HEK293 (cell line): Measurements from ENCODE around the gene LYL1.
A peak's percentile ranks its signal among the peaks of the same experiment; 100 is the strongest.

Source experiments
- CTCF ChIA-PET: fragments of 350-600 bp; formaldehyde crosslinking; extraction: SDS; loops from one replicate; lab custom pipeline; 2021; ENCODE audit warnings: antibody characterized with exemption; lab: Yijun Ruan, JAX
- POLR2A ChIA-PET: fragments of 300-600 bp; formaldehyde crosslinking; extraction: SDS; loops from one replicate; lab custom pipeline; 2020; ENCODE audit warnings: antibody characterized with exemption, inconsistent platforms; lab: Yijun Ruan, JAX
- H3K27ac ChIP-seq: fragments of 200-500 bp; sonication (Bioruptor generic); 2 replicates; pipeline ENCODE4 v1.5.1; 2014; ENCODE audit warnings: low read depth, low read length, control low read depth, inconsistent platforms; ENCODE audit errors: extremely low read depth
- H3K36me3 ChIP-seq, 2 experiments: fragments of 200-500 bp in 1 of 2; sonication (Bioruptor generic) in 1 of 2; 1 replicate in 1 of 2; 2 replicates in 1 of 2; pipeline ENCODE4 v1.5.1; 2014 to 2017; ENCODE audit warnings: inconsistent platforms in 2 of 2, low read length in 2 of 2; ENCODE audit not compliant: control insufficient read depth in 2 of 2, insufficient read depth in 1 of 2
- H3K4me1 ChIP-seq: fragments of 200-500 bp; sonication (Bioruptor generic); 2 replicates; pipeline ENCODE4 v1.5.1; 2014; ENCODE audit warnings: mild to moderate bottlenecking, low read length, inconsistent platforms; ENCODE audit not compliant: control insufficient read depth, insufficient read depth
- H3K4me3 ChIP-seq: 2 replicates; pipeline ENCODE4 v1.5.1; 2011; ENCODE audit warnings: low read depth, mild to moderate bottlenecking, control low read depth, low read length, moderate library complexity
- H3K9me3 ChIP-seq: fragments of 200-500 bp; sonication (Bioruptor generic); 2 replicates; pipeline ENCODE4 v1.5.1; 2014; ENCODE audit warnings: low read depth, low read length, inconsistent platforms; ENCODE audit not compliant: control insufficient read depth, insufficient read depth
- ATF2 ChIP-seq: fragments of 450-650 bp; formaldehyde crosslinking; IDR thresholded peaks from 2 replicates; pipeline ENCODE4 v1.5.1; 2016; ENCODE audit warnings: missing biosample characterization, missing genetic modification characterization, low read depth
- BCL11A ChIP-seq: fragments of 450-650 bp; formaldehyde crosslinking; IDR thresholded peaks from 2 replicates; pipeline ENCODE4 v1.5.1; 2016; ENCODE audit warnings: low read depth, missing biosample characterization, missing genetic modification characterization
- EGR2 ChIP-seq: fragments of 450-650 bp; formaldehyde crosslinking; IDR thresholded peaks from 2 replicates; pipeline ENCODE4 v1.5.1; 2016; ENCODE audit warnings: low read depth, missing biosample characterization, missing genetic modification characterization
- PRDM10 ChIP-seq: fragments of 450-650 bp; formaldehyde crosslinking; IDR thresholded peaks from 2 replicates; pipeline ENCODE4 v1.5.1; 2016; ENCODE audit warnings: missing biosample characterization, missing genetic modification characterization
- SALL2 ChIP-seq: fragments of 450-650 bp; formaldehyde crosslinking; IDR thresholded peaks from 2 replicates; pipeline ENCODE4 v1.5.0; 2017; ENCODE audit warnings: missing biosample characterization, mild to moderate bottlenecking, missing genetic modification characterization, borderline replicate concordance
- ZFHX2 ChIP-seq: fragments of 450-650 bp; formaldehyde crosslinking; conservative IDR thresholded peaks from 2 replicates; pipeline ENCODE4 v1.5.1; 2016; ENCODE audit warnings: missing biosample characterization, missing genetic modification characterization
- ZFP41 ChIP-seq: fragments of 450-650 bp; formaldehyde crosslinking; IDR thresholded peaks from 2 replicates; pipeline ENCODE4 v1.5.1; 2016; ENCODE audit warnings: missing biosample characterization, missing genetic modification characterization, borderline replicate concordance
- ZIC2 ChIP-seq: fragments of 450-650 bp; formaldehyde crosslinking; IDR thresholded peaks from 2 replicates; pipeline ENCODE4 v1.5.1; 2016; ENCODE audit warnings: missing biosample characterization, missing genetic modification characterization
- ZNF223 ChIP-seq: fragments of 450-650 bp; formaldehyde crosslinking; IDR thresholded peaks from 2 replicates; pipeline ENCODE4 v1.5.1; 2016; ENCODE audit warnings: missing biosample characterization, missing genetic modification characterization
- ZNF398 ChIP-seq: fragments of 450-650 bp; formaldehyde crosslinking; IDR thresholded peaks from 2 replicates; pipeline ENCODE4 v1.5.1; 2017; ENCODE audit warnings: missing biosample characterization, missing genetic modification characterization
- ZNF514 ChIP-seq: fragments of 450-650 bp; formaldehyde crosslinking; IDR thresholded peaks from 2 replicates; pipeline ENCODE4 v1.5.1; 2016; ENCODE audit warnings: missing biosample characterization, missing genetic modification characterization
- ZNF521 ChIP-seq: fragments of 450-650 bp; formaldehyde crosslinking; IDR thresholded peaks from 2 replicates; pipeline ENCODE4 v1.5.1; 2017; ENCODE audit warnings: missing biosample characterization, mild to moderate bottlenecking, missing genetic modification characterization
- ZNF747 ChIP-seq: fragments of 450-650 bp; formaldehyde crosslinking; IDR thresholded peaks from 2 replicates; pipeline ENCODE4 v1.5.1; 2016; ENCODE audit warnings: missing biosample characterization, missing genetic modification characterization
- ZSCAN16 ChIP-seq: fragments of 450-650 bp; formaldehyde crosslinking; IDR thresholded peaks from 2 replicates; pipeline ENCODE4 v1.5.1; 2016; ENCODE audit warnings: missing biosample characterization, missing genetic modification characterization
- TF ChIP-seq, protein P1 (sequence below): fragments of 450-650 bp; formaldehyde crosslinking; IDR thresholded peaks from 2 replicates; pipeline ENCODE4 v1.5.1; 2016; ENCODE audit warnings: missing biosample characterization, missing genetic modification characterization
- TF ChIP-seq, protein P2 (sequence below): fragments of 450-650 bp; formaldehyde crosslinking; IDR thresholded peaks from 2 replicates; pipeline ENCODE4 v1.5.1; 2017; ENCODE audit warnings: missing biosample characterization, mild to moderate bottlenecking, missing genetic modification characterization, moderate library complexity

The LYL1 gene

GRCh38 chr19:13078381-13078780 lies 24.3 kb downstream of the LYL1 start:
- TF ChIP-seq ZNF223 (tag by site-specific recombination) (no peak), ZNF398 (peak; percentile 10; the same call in 1 of the 2 replicates), ZNF747 (tag by site-specific recombination) (no peak), ZFP41 (tag by site-specific recombination) (no peak), ZNF521 (tag by site-specific recombination) (no peak), ATF2 (tag by site-specific recombination) (no peak), SALL2 (tag by site-specific recombination) (no peak)
- ChIA-PET CTCF (interaction anchor here (1.0 to 4.7 kb wide), 8 partner anchors 10 to 113 kb away, joined by 3 to 33 read pairs (median 6); no protein-coding TSS in a partner anchor), POLR2A (interaction anchor here (2.1 kb wide), 1 partner anchor 18 kb away, joined by 6 read pairs; no protein-coding TSS in a partner anchor)
- Histone ChIP-seq H3K4me3 (no peak overlapping the region), H3K36me3 (no peaks in the 10 kb centered on the region; a peak in 1 of 3 replicates), H3K4me1 (peaks cover 14% of the 10 kb centered on the region), H3K27ac (peak overlapping the region; percentile 64; the same call in 1 of the 2 replicates), H3K9me3 (no peaks in the 10 kb centered on the region)

- TF ChIP-seq ZIC2 (tag by site-specific recombination): peak; percentile 69
- TF ChIP-seq BCL11A: no peak
- ChIA-PET CTCF (interaction anchor here (1.2 to 4.7 kb wide), 2 partner anchors 9 to 15 kb away, joined by 6 to 33 read pairs; no protein-coding TSS in a partner anchor), POLR2A (no interaction called here)
- Histone ChIP-seq H3K4me3 (no peak overlapping the region), H3K9me3 (no peaks in the 10 kb centered on the region), H3K4me1 (peaks cover 14% of the 10 kb centered on the region), H3K27ac (no peak overlapping the region), H3K36me3 (no peaks in the 10 kb centered on the region; a peak in 1 of 3 replicates)
Observed at GRCh38 chr19:13077240-13077639, 25.4 kb downstream of the LYL1 start.

- H3K9me3 ChIP-seq: no peaks in the 10 kb centered on the region
- ChIA-PET CTCF (interaction anchor here (0.7 to 4.7 kb wide), 2 partner anchors 15 to 118 kb away, joined by 3 to 33 read pairs; no protein-coding TSS in a partner anchor), POLR2A (no interaction called here)
- no peak for TF ChIP-seq ZNF514 (tag by site-specific recombination)
- no peak for TF ChIP-seq ZSCAN16 (tag by site-specific recombination)
- H3K36me3 ChIP-seq: no peaks in the 10 kb centered on the region; a peak in 1 of 3 replicates
- H3K4me3 ChIP-seq: no peak overlapping the region
- peaks cover 14% of the 10 kb centered on the region for H3K4me1 ChIP-seq
- H3K27ac ChIP-seq: no peak overlapping the region
Observed at GRCh38 chr19:13076787-13077186, 25.9 kb downstream of the LYL1 start.

DNA sequence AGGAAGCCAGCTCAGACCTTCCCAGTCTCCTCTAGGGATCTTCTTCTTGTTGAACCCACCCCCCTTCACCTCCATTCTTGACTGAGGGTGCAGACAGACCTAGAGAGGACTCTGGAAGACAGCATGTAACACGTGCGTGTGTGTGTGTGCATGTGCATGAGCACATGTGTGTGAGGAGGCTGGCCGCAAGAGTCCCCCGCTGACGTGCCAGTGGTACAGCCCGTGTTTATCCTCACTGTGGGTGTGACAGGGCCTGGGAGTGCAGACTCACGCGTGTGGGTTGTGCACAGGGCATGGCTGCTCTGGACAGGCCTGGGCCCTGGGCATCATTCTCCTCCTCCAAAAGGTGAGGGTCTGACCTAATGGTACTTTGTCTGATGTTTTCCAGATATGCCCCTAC lies 26.3 kb downstream of the LYL1 start:
- POLR2A ChIA-PET: no interaction called here
- H3K9me3 ChIP-seq: no peaks in the 10 kb centered on the region
- no peak overlapping the region for H3K27ac ChIP-seq
- peaks cover 14% of the 10 kb centered on the region for H3K4me1 ChIP-seq
- no peaks in the 10 kb centered on the region; a peak in 1 of 3 replicates for H3K36me3 ChIP-seq
- CTCF ChIA-PET: interaction anchor here (0.7 to 7.3 kb wide), 3 partner anchors 14 to 117 kb away, joined by 3 to 57 read pairs (median 33); no protein-coding TSS in a partner anchor
- TF ChIP-seq ZNF521 (tag by site-specific recombination): no peak
- TF ChIP-seq, protein P1, sequence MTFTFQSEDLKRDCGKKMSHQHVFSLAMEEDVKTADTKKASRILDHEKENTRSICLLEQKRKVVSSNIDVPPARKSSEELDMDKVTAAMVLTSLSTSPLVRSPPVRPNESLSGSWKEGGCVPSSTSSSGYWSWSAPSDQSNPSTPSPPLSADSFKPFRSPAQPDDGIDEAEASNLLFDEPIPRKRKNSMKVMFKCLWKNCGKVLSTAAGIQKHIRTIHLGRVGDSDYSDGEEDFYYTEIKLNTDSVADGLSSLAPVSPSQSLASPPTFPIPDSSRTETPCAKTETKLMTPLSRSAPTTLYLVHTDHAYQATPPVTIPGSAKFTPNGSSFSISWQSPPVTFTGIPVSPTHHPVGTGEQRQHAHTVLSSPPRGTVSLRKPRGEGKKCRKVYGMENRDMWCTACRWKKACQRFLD (tag by site-specific recombination): no peak
- TF ChIP-seq PRDM10 (tag by site-specific recombination): peak; percentile 93
- TF ChIP-seq, protein P2, sequence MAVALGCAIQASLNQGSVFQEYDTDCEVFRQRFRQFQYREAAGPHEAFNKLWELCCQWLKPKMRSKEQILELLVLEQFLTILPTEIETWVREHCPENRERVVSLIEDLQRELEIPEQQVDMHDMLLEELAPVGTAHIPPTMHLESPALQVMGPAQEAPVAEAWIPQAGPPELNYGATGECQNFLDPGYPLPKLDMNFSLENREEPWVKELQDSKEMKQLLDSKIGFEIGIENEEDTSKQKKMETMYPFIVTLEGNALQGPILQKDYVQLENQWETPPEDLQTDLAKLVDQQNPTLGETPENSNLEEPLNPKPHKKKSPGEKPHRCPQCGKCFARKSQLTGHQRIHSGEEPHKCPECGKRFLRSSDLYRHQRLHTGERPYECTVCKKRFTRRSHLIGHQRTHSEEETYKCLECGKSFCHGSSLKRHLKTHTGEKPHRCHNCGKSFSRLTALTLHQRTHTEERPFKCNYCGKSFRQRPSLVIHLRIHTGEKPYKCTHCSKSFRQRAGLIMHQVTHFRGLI: no peak
- TF ChIP-seq ZFHX2 (tag by site-specific recombination): peak; percentile 76
- peak; percentile 40; the same call in 1 of the 2 replicates for TF ChIP-seq EGR2 (tag by site-specific recombination)
- H3K4me3 ChIP-seq: no peak overlapping the region
